Brain microvascular endothelial cell (primary cell): ENCODE measurements around the gene SMARCC1.
"Not testable (repeated sequence)": the region's sequence is repeated elsewhere in the genome, so short reads cannot be mapped to it uniquely, and the experiment has no call there.

Experiments used
- DNase-seq: peaks from one replicate; pipeline ENCODE4 v3.0.0-alpha.2; 2020
- H3K27ac ChIP-seq: fragments of 250-450 bp; sonication (Bioruptor Pico); 2 replicates; pipeline ENCODE4 v1.5.1; 2020; ENCODE audit warnings: mild to moderate bottlenecking, moderate library complexity
- H3K27me3 ChIP-seq: fragments of 250-450 bp; sonication (Bioruptor Pico); replicated peaks from 2 replicates; pipeline ENCODE4 v1.5.1; 2020; ENCODE audit warnings: mild to moderate bottlenecking
- H3K36me3 ChIP-seq: fragments of 250-450 bp; sonication (Bioruptor Pico); replicated peaks from 2 replicates; pipeline ENCODE4 v1.5.1; 2020; ENCODE audit warnings: mild to moderate bottlenecking
- H3K4me3 ChIP-seq: 2 replicates; pipeline ENCODE4 v1.5.1; 2011; ENCODE audit warnings: low read depth, mild to moderate bottlenecking, control low read depth, low read length, moderate library complexity
- in situ Hi-C: cut with HindIII; loops from 2 replicates; pipeline ENCODE4 v1.10.0; 2017; ENCODE audit warnings: low sequenced_read_pairs, low pct_ligation_motif_present
- TF ChIP-seq, protein P1 (sequence below): IDR thresholded peaks from 2 replicates; pipeline ENCODE4 v1.5.1; 2011; ENCODE audit warnings: low read depth, mild to moderate bottlenecking, moderate library complexity, low read length, control low read depth, inconsistent platforms; ENCODE audit errors: missing control alignments

SMARCC1 gene

DNA sequence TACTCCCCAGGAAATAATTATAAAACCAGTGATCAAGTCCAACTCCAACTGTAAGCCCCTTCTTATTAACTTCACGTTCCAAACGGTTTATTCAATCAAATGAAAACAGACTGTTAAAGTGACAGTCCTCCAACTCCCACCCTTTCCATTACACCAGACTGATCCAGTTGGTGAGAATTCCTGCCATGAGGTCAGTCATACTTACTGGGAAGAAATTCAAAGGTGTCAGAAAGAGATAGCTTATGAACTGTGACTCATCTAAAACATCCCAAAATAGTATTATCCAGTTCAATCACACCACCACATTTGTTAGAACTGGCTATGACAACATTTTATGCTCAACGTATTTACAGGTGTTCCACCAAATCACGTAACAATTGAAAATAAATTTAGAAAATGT is 19.5 kb downstream of the SMARCC1 start:
- Histone ChIP-seq H3K27me3 (no peaks in the 10 kb centered on the region), H3K36me3 (peaks cover 15% of the 10 kb centered on the region), H3K4me3 (no peak overlapping the region), H3K27ac (no peak overlapping the region)
- in situ Hi-C loops = no loop called here
- TF ChIP-seq, protein P1, sequence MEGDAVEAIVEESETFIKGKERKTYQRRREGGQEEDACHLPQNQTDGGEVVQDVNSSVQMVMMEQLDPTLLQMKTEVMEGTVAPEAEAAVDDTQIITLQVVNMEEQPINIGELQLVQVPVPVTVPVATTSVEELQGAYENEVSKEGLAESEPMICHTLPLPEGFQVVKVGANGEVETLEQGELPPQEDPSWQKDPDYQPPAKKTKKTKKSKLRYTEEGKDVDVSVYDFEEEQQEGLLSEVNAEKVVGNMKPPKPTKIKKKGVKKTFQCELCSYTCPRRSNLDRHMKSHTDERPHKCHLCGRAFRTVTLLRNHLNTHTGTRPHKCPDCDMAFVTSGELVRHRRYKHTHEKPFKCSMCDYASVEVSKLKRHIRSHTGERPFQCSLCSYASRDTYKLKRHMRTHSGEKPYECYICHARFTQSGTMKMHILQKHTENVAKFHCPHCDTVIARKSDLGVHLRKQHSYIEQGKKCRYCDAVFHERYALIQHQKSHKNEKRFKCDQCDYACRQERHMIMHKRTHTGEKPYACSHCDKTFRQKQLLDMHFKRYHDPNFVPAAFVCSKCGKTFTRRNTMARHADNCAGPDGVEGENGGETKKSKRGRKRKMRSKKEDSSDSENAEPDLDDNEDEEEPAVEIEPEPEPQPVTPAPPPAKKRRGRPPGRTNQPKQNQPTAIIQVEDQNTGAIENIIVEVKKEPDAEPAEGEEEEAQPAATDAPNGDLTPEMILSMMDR = no peak
- no peak for DNase-seq

DNA sequence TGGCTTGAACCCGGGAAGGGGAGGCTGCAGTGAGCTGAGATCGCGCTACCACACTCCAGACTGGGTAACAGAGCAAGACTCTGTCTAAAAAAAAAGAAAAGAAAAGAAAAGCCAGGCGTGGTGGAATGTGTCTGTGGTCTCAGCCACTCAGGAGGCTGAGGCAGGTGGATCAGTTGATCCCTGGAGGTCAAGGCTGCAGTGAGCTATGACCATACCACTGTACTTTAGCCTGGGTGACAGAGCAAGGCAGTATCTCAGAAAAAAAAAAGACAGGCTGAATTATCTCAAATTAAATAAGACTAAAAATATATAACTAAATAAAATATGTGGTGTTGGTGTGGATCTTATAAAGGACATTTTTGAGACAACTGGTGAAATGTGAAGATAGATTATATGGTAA is 20.6 kb downstream of the SMARCC1 start:
- TF ChIP-seq, protein P1 = no peak
- H3K36me3 ChIP-seq = peaks cover 17% of the 10 kb centered on the region
- H3K27me3 ChIP-seq = no peaks in the 10 kb centered on the region
- no peak overlapping the region for H3K4me3 ChIP-seq
- DNase-seq = no peak
- in situ Hi-C loops = no loop called here
- no peak overlapping the region for H3K27ac ChIP-seq

DNA sequence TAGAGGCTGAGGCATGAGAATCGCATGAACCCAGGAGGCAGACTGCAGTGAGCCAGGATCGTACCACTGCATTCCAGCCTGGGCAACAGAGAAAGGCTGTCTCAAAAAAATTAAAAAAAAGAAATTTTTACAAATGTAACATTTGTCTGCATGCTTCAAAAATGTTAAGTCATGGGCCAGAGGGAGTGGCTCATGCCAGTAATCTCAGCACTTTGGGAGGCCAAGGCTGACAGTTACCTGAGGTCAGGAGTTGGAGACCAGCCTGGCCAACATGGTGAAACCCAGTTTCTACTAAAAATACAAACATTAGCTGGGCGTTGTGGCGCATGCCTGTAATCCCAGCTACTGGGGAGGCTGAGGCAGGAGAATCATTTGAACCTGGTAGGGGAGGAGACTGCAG is 21.5 kb downstream of the SMARCC1 start:
- in situ Hi-C loops, H3K4me3 ChIP-seq, DNase-seq, H3K27me3 ChIP-seq, H3K27ac ChIP-seq: not testable (repeated sequence)
- H3K36me3 ChIP-seq = peaks cover 14% of the 10 kb centered on the region

DNA sequence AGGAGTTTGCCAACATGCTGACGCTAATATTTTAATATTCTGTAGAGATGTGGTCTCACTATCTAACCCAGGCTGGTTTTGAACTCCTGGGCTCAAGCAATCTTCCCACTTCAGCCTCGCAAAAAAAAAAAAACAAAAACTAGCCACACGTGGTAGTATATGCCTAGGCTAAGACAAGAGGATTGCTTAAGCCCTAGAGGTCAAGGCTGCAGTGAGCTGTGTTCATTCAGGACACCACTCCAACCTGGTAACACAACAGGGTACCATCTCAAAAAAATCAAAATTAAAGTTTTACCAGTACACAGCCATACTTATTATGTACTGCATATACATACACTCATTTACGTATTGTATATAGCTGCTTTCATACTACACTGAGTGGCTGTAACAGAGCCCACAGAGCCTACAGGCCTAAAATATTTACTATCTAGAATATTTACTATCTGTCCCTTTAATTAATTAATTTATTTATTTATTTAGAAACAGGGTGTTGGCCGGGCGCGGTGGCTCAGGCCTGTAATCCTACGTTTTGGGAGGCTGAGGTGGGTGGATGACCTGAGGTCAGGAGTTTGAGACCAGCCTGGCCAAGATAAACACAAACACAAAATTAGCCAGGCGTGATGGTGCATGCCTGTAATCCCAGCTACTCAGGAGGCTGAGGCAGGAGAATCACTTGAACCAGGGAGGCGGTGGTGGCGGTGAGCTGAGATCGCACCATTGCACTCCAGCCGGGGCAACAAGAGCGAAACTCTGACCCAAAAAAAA is 23.2 kb downstream of the SMARCC1 start:
- in situ Hi-C loops = no loop called here
- Histone ChIP-seq H3K36me3 (peaks cover 9% of the 10 kb centered on the region), H3K27ac (no peak overlapping the region), H3K27me3 (no peaks in the 10 kb centered on the region), H3K4me3 (no peak overlapping the region)
- TF ChIP-seq, protein P1 = no peak
- DNase-seq = no peak

DNA sequence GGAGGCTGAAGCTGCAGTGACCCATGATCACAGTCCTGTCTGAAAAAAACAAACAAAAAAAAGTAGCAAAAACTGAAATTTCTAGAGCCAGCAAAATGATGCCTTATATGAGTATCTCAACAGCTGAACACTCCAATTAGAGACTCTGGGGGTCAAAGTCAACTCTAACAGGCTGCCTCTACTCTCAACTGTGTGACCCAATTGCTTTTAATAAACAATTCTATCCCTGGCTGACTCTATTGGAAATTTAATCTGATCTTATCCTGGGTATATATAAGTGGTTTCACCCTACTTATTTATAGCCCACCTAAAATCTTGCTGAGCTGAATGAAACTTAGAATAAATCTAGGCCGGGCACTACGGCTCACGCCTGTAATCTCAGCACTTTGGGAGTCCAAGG is 29.0 kb downstream of the SMARCC1 start:
- Histone ChIP-seq H3K27ac (no peak overlapping the region), H3K4me3 (no peak overlapping the region), H3K27me3 (no peaks in the 10 kb centered on the region), H3K36me3 (peaks cover 3% of the 10 kb centered on the region)
- in situ Hi-C loops = no loop called here
- DNase-seq = no peak
- TF ChIP-seq, protein P1 = no peak

DNA sequence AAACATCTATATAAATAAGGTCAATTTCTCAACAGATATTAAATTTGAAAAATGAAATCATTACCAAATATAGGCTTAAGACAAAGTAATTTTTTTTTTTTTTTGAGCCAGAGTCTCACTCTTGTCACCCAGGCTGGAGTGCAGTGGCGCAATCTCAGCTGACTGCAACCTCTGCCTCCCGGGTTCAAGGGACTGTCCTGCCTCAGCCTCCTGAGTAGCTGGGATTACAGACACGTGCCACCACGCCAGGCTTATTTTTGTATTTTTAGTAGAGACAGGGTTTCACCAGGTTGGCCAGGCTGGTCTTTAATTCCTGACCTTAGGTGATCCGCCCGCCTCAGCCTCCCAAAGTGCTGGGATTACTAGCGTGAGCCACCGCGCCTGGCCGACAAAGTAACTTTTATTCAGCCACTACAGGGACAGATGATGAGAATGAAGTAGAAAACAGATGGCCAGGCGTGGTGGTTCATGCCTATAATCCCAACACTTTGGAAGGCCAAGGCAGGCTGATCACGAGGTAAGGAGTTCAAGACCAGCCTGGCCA is 30.8 kb downstream of the SMARCC1 start:
- H3K36me3 ChIP-seq, H3K27ac ChIP-seq, H3K4me3 ChIP-seq, H3K27me3 ChIP-seq, DNase-seq, in situ Hi-C loops: not testable (repeated sequence)

DNA sequence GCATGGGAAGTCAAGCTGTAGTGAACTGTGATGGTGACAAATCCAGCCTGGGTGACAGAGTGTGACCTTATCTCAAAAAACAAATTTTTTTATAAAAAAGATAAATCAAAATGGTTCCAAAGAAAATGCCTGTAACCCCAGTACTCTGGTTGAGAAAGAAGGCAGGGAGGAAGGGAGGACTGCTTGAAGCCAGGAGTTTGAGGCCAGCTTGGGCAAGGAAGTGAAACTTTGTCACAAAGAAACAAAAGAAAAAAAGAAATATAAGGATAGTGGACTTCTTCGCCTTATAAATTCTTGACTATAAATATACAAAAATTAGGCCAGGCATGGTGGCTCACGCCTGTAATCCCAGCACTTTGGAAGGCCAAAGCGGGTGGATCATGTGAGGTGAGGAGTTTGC is 34.1 kb downstream of the SMARCC1 start:
- Histone ChIP-seq H3K4me3 (no peak overlapping the region), H3K36me3 (peaks cover 11% of the 10 kb centered on the region), H3K27ac (no peak overlapping the region), H3K27me3 (no peaks in the 10 kb centered on the region)
- TF ChIP-seq, protein P1 = no peak
- in situ Hi-C loops = no loop called here
- DNase-seq = no peak
